Epithelial cell of proximal tubule (primary cell): ENCODE measurements around the gene RPE. TPM values are rescaled to one million over a fixed set of nuclear protein-coding genes. Genes with fewer than 3 reads are reported as not detected.

Source experiments
- DNase-seq: peaks from one replicate; pipeline ENCODE4 v3.0.0-alpha.2; 2011; ENCODE audit warnings: low read depth
- H3K4me3 ChIP-seq: 2 replicates; pipeline ENCODE4 v1.5.1; 2011; ENCODE audit warnings: low read depth, mild to moderate bottlenecking, low read length
- CTCF ChIP-seq: conservative IDR thresholded peaks from 2 replicates; pipeline ENCODE4 v1.5.1; 2012; ENCODE audit warnings: low read depth, mild to moderate bottlenecking, low read length
- total RNA-seq: library from RNA; depleted of rRNA; stranded (reverse); fragments of >200 nt; gene quantifications from 2 replicates; pipeline ENCODE4 v1.2.3, GENCODE V29; 2015

RPE gene
- total RNA-seq, 1 donor from 2014 or later, result 57.7 TPM

DNA sequence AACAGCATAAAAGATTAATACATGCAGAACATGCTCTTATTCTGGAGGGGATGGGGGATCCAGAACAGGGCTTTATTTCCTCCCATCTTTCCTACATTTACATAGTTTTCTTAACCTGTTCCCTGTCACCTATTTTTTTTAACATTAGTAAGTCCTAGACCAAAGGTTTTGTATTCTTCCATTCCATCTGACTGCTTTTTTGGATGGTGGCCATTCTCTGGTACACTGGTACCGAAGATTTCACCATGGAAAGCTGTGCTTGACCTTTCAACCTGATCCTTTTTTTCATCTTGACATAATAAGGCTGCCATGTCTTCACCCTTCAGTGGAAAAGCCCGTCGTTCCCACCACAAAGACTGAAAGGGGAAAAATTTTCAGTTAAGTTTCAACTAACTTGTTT is 20.4 kb downstream of the RPE start:
- TF ChIP-seq CTCF, result no peak
- no peak for DNase-seq

DNA sequence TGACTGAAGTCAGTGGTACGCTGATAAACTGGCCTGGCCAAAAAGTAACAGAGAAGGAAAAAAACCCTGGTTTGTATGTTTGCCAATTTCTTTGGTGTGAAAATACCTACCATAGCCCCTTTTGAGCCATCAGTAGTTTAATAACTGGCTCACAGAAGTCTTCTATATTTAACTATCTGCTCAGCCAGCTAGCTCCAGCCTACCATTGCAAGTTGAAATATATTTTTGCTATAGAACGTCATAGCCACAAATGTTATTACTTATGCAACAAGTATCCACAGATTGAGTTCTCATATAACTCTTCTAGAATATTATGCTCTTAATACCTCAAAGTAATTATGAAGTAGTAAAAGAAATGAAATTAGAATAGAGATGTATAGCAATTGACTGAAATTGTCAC is 25.2 kb downstream of the RPE start:
- TF ChIP-seq CTCF, result no peak
- no peak overlapping the region for H3K4me3 ChIP-seq
- no peak for DNase-seq

More for the DNA sequence above, 20.4 kb downstream of the RPE start:
- H3K4me3 ChIP-seq, result no peak overlapping the region

DNA sequence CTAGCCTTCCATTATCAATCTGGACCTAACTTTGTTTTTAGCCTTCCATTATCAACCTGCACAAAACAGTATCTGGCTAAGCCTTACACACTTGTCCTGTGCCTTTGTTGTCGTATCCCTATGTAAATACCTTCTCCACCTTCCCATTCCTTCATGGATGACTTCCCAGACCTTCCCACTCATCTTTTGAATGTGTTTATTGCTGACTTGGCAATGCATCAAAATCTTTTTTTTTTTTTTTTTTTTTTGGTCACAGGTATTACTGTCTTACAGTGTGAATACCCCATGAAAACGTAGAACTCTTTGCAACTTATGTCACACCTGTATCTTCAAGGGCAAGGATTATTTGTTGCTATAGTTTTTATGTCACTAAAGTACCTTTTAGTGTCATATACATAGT is 25.7 kb downstream of the RPE start:
- H3K4me3 ChIP-seq, result no peak overlapping the region
- TF ChIP-seq CTCF, result no peak
- DNase-seq, result no peak

- no peak for DNase-seq
- no peak for TF ChIP-seq CTCF
- H3K4me3 ChIP-seq, result no peak overlapping the region
These were observed 31.7 kb downstream of the RPE start for GRCh38 chr2:210034087-210034683.

DNA sequence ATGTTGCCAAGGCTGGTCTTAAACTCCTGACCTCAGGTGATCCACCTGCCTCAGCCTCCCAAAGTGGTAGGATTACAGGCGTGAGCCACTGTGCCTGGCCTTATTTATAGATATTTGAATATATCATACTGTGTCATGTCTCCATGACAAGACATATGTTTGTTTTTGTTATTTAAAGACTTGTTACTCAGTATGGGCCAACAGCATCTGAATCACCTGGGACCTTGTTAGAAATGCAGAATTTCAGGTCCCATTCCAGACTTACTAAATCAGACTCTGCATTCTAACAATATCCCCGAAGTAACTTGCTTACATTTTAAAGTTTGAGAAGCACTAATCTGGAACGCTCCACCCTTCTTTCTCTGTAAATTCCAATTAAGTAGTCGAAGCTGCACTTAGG is 33.2 kb downstream of the RPE start:
- DNase-seq, result no peak
- TF ChIP-seq CTCF, result no peak
- no peak overlapping the region for H3K4me3 ChIP-seq

- no peak for TF ChIP-seq CTCF
- no peak for DNase-seq
- H3K4me3 ChIP-seq, result no peak overlapping the region
These were observed 35.6 kb downstream of the RPE start for GRCh38 chr2:210038078-210038477.

GRCh38 chr2:210046851-210047500 is 44.5 kb downstream of the RPE start:
- DNase-seq, result no peak
- TF ChIP-seq CTCF, result no peak
- no peak overlapping the region for H3K4me3 ChIP-seq
